ENCODE results near the gene AARS2.

AARS2 gene

GRCh38 chr6:44258921-44259320 is 54.2 kb downstream of the AARS2 start:
- DNase-seq = no peak

- no peak for DNase-seq
These were observed 54.8 kb downstream of the AARS2 start for GRCh38 chr6:44258325-44258863.

GRCh38 chr6:44257753-44258324 is 55.3 kb downstream of the AARS2 start:
- no peak for DNase-seq

GRCh38 chr6:44257025-44257752 is 56.0 kb downstream of the AARS2 start, which contains the start of gene SLC35B2:
Gene SLC35B2 (minus strand): TSS chr6:44257528. CDS start chr6:44257410, 118 bp downstream.
- no peak for DNase-seq

GRCh38 chr6:44256775-44257024 is 56.4 kb downstream of the AARS2 start:
- no peak for DNase-seq

- no peak for DNase-seq
These were observed 57.0 kb downstream of the AARS2 start for GRCh38 chr6:44255871-44256774.

GRCh38 chr6:44255105-44255808 is 57.9 kb downstream of the AARS2 start:
- no peak for DNase-seq

- no peak for DNase-seq
These were observed 58.7 kb downstream of the AARS2 start for GRCh38 chr6:44254191-44255104.

GRCh38 chr6:44253307-44254101 is 59.6 kb downstream of the AARS2 start:
- no peak for DNase-seq

GRCh38 chr6:44251576-44252524 is 61.3 kb downstream of the AARS2 start:
- no peak for DNase-seq

- DNase-seq = no peak
These were observed 62.4 kb downstream of the AARS2 start for GRCh38 chr6:44250718-44251123.

GRCh38 chr6:44250067-44250717 is 63.0 kb downstream of the AARS2 start:
- no peak for DNase-seq

Data from NCI-H2081 treated with DMSO at 0.1 percent for 48 hours (cell line).